Cardiac septum (tissue), 1 donor: Measurements from ENCODE around the gene BTAF1. TPM values are rescaled to one million over a fixed set of nuclear protein-coding genes. Genes with fewer than 3 reads are reported as not detected.

Experiments
- total RNA-seq: library from RNA; stranded (reverse); fragmentation: NEBNext Ultra II Directional; extraction: Animal tissue kit (Norgen Biotek cat#: 25700); gene quantifications from one replicate; pipeline ENCODE4 v1.2.1, GENCODE V29; 2021
- donor health status: DM: no; HTN: no; CAD: no.

Gene BTAF1
- total RNA-seq, 1 donor from 2014 or later, result 15.9 TPM

Other genes starting within 250 kb of the BTAF1 start
- gene TNKS2, start 125.3 kb upstream of the BTAF1 start, total RNA-seq, result 15.9 TPM
- gene FGFBP3, start 14.3 kb upstream of the BTAF1 start, total RNA-seq, result 0.65 TPM